HG02870 (cell line): ENCODE results near the gene TBC1D2B.

Experiments
- ATAC-seq: cut with Tn5 transposase; IDR thresholded peaks from one replicate; pipeline ENCODE4 v1.9.1; 2021; ENCODE audit warnings: mild to moderate bottlenecking, moderate library complexity; ENCODE audit not compliant: unreplicated experiment

The TBC1D2B gene

GRCh38 chr15:78057803-78058202, 19.7 kb downstream of the TBC1D2B start:
- ATAC-seq: no peak

- no peak for ATAC-seq
Measured at GRCh38 chr15:78056714-78057269, 20.7 kb downstream of the TBC1D2B start.

GRCh38 chr15:78055919-78056713, 21.4 kb downstream of the TBC1D2B start:
- ATAC-seq: no peak

GRCh38 chr15:78054966-78055365, 22.5 kb downstream of the TBC1D2B start:
- ATAC-seq: no peak

GRCh38 chr15:78054518-78054917, 23.0 kb downstream of the TBC1D2B start:
- no peak for ATAC-seq

- ATAC-seq: no peak
Measured at GRCh38 chr15:78052545-78052944, 25.0 kb downstream of the TBC1D2B start.

- ATAC-seq: no peak
Measured at GRCh38 chr15:78052001-78052401, 25.5 kb downstream of the TBC1D2B start.

- ATAC-seq: no peak
Measured at GRCh38 chr15:78051596-78051995, 25.9 kb downstream of the TBC1D2B start.

GRCh38 chr15:78050826-78051225, 26.7 kb downstream of the TBC1D2B start:
- ATAC-seq: no peak

- ATAC-seq: peak; percentile 17
Measured at GRCh38 chr15:78050441-78050809, 27.1 kb downstream of the TBC1D2B start.

GRCh38 chr15:78049691-78050440, 27.6 kb downstream of the TBC1D2B start:
- peak; percentile 90 for ATAC-seq

- no peak for ATAC-seq
Measured at GRCh38 chr15:78048628-78048920, 28.9 kb downstream of the TBC1D2B start.

GRCh38 chr15:78047761-78048627, 29.5 kb downstream of the TBC1D2B start:
- ATAC-seq: no peak

- no peak for ATAC-seq
Measured at GRCh38 chr15:78046796-78047341, 30.6 kb downstream of the TBC1D2B start.

GRCh38 chr15:78045189-78045588, 32.3 kb downstream of the TBC1D2B start:
- no peak for ATAC-seq

- ATAC-seq: no peak
Measured at GRCh38 chr15:78044407-78045155, 32.9 kb downstream of the TBC1D2B start.

GRCh38 chr15:78041946-78042345, 35.6 kb downstream of the TBC1D2B start:
- ATAC-seq: no peak

GRCh38 chr15:78040653-78041244, 36.8 kb downstream of the TBC1D2B start:
- no peak for ATAC-seq

- ATAC-seq: no peak
Measured at GRCh38 chr15:78038585-78039247, 38.8 kb downstream of the TBC1D2B start.
